Islet precursor cell (in vitro differentiated cells): Measurements from ENCODE around the gene TRIO.

ENCODE experiments used
- DNase-seq: peaks from one replicate; pipeline ENCODE4 v3.0.0-alpha.2; 2018

TRIO gene

GRCh38 chr5:14211818-14212803, 69.0 kb downstream of the TRIO start:
- peak; percentile 20 for DNase-seq

- no peak for DNase-seq
These were observed 69.7 kb downstream of the TRIO start for GRCh38 chr5:14212838-14213237.

GRCh38 chr5:14213253-14213652, 70.1 kb downstream of the TRIO start:
- DNase-seq, result no peak

- DNase-seq, result peak; percentile 50
These were observed 70.9 kb downstream of the TRIO start for GRCh38 chr5:14213813-14214585.

GRCh38 chr5:14215901-14216300, 72.8 kb downstream of the TRIO start:
- DNase-seq, result peak; percentile 32

GRCh38 chr5:14216372-14216771, 73.2 kb downstream of the TRIO start:
- no peak for DNase-seq

- peak; percentile 97 for DNase-seq
These were observed 73.8 kb downstream of the TRIO start for GRCh38 chr5:14216902-14217301.

GRCh38 chr5:14217587-14217986, 74.4 kb downstream of the TRIO start:
- peak; percentile 10 for DNase-seq

- peak; percentile 37 for DNase-seq
These were observed 74.9 kb downstream of the TRIO start for GRCh38 chr5:14218011-14218410.

- DNase-seq, result peak; percentile 54
These were observed 75.3 kb downstream of the TRIO start for GRCh38 chr5:14218480-14218879.

GRCh38 chr5:14218897-14219573, 75.9 kb downstream of the TRIO start:
- DNase-seq, result peak; percentile 42

- DNase-seq, result peak; percentile 14
These were observed 76.8 kb downstream of the TRIO start for GRCh38 chr5:14219800-14220512.

GRCh38 chr5:14220642-14221041, 77.5 kb downstream of the TRIO start:
- DNase-seq, result peak; percentile 7

GRCh38 chr5:14221732-14222131, 78.6 kb downstream of the TRIO start:
- DNase-seq, result peak; percentile 5

GRCh38 chr5:14222206-14222605, 79.1 kb downstream of the TRIO start:
- peak; percentile 10 for DNase-seq

GRCh38 chr5:14223372-14223771, 80.2 kb downstream of the TRIO start:
- DNase-seq, result peak; percentile 42

- DNase-seq, result peak; percentile 52
These were observed 82.2 kb downstream of the TRIO start for GRCh38 chr5:14225173-14225834.

- DNase-seq, result peak; percentile 33
These were observed 83.0 kb downstream of the TRIO start for GRCh38 chr5:14226149-14226548.

GRCh38 chr5:14226554-14226953, 83.4 kb downstream of the TRIO start:
- peak; percentile 50 for DNase-seq

GRCh38 chr5:14226992-14227391, 83.8 kb downstream of the TRIO start:
- DNase-seq, result peak; percentile 53

GRCh38 chr5:14227513-14227912, 84.4 kb downstream of the TRIO start:
- DNase-seq, result no peak

- DNase-seq, result peak; percentile 26
These were observed 85.1 kb downstream of the TRIO start for GRCh38 chr5:14228219-14228618.
